ENCODE data around the gene REG3A.

REG3A gene

DNA sequence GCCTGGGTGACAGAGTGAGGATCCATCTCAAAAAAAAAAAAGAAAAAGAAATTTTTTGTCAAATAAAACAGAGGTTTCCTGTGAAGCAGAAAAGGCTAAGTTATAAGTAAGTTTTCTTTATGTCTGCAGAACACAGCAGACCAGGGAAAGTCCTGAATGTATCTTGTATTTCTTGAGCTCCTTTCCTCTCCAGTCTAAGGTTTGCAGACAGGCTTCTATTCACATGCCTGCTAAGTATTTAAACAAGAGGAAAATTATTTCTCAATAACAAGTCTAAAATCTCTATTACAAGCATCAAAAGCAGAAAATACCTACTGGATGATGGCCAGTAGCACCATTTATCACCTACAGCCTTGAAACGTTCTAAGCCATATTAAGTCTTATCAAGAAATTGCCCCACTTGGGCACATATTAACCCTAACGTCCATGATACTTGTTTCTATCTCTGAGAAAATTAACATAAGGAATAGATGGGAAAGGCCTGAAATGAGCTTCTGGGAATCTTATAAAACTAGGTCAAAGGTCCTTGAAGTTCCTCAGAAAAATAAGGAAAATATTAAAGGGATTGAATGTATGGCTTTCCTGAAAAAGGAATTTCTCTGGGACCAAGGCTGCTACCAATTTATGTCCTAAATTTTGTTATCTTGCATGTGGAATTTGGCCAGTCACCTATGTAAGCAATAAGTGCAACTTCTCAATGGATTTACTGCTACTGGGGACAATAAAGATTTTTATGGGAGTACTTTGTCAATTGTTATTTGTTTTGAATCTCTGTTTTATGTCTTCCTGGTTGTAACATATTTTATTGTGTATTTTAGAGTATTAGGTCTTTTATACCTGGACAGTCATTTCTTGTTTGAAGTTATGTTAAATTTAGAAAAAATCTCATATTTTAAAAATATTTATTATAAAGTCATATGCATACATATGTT is 42.3 kb downstream of the REG3A start:
- DNase-seq: no peak

DNA sequence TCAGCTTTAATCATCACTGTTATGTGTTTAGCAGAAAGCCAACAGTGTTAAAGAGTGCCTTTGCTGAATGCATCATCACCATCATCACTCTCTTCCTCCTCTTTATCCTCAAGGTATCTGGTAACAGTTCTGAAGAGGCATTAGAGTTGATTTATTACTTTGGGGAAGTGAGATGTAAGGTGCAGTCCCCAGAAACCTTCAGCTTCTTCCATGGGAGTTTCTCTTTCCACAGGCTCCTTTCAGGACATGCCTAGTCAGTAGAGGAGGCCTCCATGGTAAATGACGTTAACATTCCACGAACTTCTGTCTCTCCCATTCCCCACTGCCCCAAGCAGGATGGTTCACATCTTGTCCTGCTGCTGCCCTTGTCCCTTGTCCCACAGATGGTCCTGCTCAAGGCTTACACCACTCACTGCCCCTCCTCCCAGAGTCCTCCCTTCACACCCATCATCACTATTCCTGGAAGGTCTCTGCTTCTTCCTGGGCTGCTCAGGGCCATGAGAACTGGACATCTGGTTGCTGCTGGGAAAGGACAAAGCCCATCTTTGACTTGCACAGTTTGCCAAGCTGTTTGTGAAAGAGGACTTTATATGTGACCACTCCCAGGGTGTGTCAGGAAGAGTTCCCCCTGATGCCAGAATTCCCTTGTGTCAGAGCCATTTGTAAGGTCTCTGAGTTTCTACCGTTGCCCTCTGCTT is 44.6 kb downstream of the REG3A start:
- DNase-seq: no peak

DNA sequence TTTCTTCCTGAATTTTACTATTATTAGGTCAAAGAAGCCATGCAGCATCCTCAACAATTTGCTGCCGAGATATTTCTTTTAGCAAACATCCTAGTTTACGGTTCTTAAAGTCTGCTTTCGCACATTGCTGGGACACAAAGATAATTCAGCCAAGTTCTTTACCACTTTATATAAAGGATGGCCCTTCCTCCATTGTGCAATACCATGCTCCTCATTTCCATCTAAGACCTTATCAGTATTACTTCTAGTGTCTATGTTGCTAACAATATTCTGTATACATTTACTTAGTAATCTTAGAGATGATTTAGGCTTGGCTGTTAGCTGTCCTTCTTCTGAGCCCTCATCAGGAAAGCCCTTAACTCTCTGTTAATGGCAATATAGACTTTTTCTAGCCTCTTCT is 47.3 kb downstream of the REG3A start:
- no peak for DNase-seq

All from activated CD4-positive, alpha-beta T cell treated with anti-CD3 and anti-CD28 coated beads, Interleukin-2, amount 50 U/mL, for 48 hours (primary cell).